Measurements from ENCODE around the gene POFUT1. TPM values are rescaled to one million over a fixed set of nuclear protein-coding genes. Genes with fewer than 3 reads are reported as not detected.

Gene POFUT1
- total and polyA plus RNA-seq, 2 of the 8 experiments (the other 6 are each of a cell fraction or from before 2014, with no cell fraction given): 19.4 to 24.4 TPM

- Histone ChIP-seq H3K36me3 (ENCODE audit: control insufficient read depth in 2 of 4, insufficient read depth in 4 of 4, low read length in 3 of 4) (peaks cover 10 to 23% (median 18%) of the 10 kb centered on the region in 4 experiments), H2BK5ac (ENCODE audit: low read depth, low read length) (no peak overlapping the region), H3K9me3 (ENCODE audit: insufficient read depth in 2 of 2, low read depth in 1 of 2, low read length in 1 of 2) (no peaks in the 10 kb centered on the region), H3K4me2 (ENCODE audit: insufficient read depth in 1 of 2, low read depth in 2 of 2, low read length in 2 of 2) (peak overlapping the region; percentile 83 to 98), H3K9ac (replicated peaks in 1 of 4; ENCODE audit: extremely low read depth in 1 of 4, low read depth in 3 of 4, low read length in 3 of 4) (peak overlapping the region; percentile 78 to 100 (median 93); a peak in 6 of 7 replicates), H3K56ac (replicated peaks; ENCODE audit: insufficient read length, low read depth, low read length) (no peak overlapping the region), H3K27me3 (replicated peaks in 1 of 4; ENCODE audit: control insufficient read depth in 3 of 4, extremely low read depth in 1 of 4, insufficient read depth in 3 of 4, low read length in 3 of 4) (no peaks in the 10 kb centered on the region; a peak in 2 of 7 replicates), H3K23me2 (ENCODE audit: low read depth, low read length) (peaks cover 11% of the 10 kb centered on the region; the same call in 1 of the 2 replicates), H3K14ac (ENCODE audit: insufficient read length) (no peak overlapping the region), H2BK20ac (ENCODE audit: low read length) (no peak overlapping the region), H2BK12ac (ENCODE audit: low read depth, low read length) (no peak overlapping the region), H2AFZ (ENCODE audit: low read length) (no peak overlapping the region), H2BK15ac (ENCODE audit: low read length) (no peak overlapping the region), H4K20me1 (replicated peaks in 1 of 2; ENCODE audit: control insufficient read depth in 1 of 2, insufficient read depth in 2 of 2, low read length in 2 of 2) (peaks cover 6 to 22% of the 10 kb centered on the region in 2 experiments), H2AK5ac (ENCODE audit: low read depth, low read length) (no peak overlapping the region), H3K4me1 (replicated peaks in 1 of 4; ENCODE audit: control insufficient read depth in 3 of 4, insufficient read depth in 4 of 4, low read length in 3 of 4) (peaks cover 0 to 25% (median 20%) of the 10 kb centered on the region in 4 experiments; a peak in 5 of 7 replicates), H3K18ac (ENCODE audit: extremely low read depth, low read length) (no peak overlapping the region), H3K4ac (replicated peaks; ENCODE audit: insufficient read length, low read depth, low read length) (no peak overlapping the region), H3K4me3 (ENCODE audit: extremely low read depth in 1 of 4, insufficient read depth in 2 of 4, low read depth in 3 of 4, low read length in 4 of 4) (peak overlapping the region; percentile 53 to 99 (median 95); a peak in 7 of 8 replicates), H4K8ac (ENCODE audit: extremely low read depth, insufficient read depth, low read length) (no peak overlapping the region), H4K5ac (ENCODE audit: insufficient read length, low read depth, low read length) (no peak overlapping the region), H3K79me2 (ENCODE audit: control insufficient read depth in 1 of 2, insufficient read depth in 2 of 2, low read length in 2 of 2) (peaks cover 19 to 81% of the 10 kb centered on the region in 2 experiments), H4K91ac (replicated peaks; ENCODE audit: insufficient read length, low read length) (no peak overlapping the region), H3K79me1 (ENCODE audit: low read depth, low read length) (peaks cover 18% of the 10 kb centered on the region), H3K23ac (ENCODE audit: insufficient read length) (no peak overlapping the region), H3K27ac (ENCODE audit: low read depth, low read length) (no peak overlapping the region), H2BK120ac (replicated peaks; ENCODE audit: low read depth, low read length) (no peak overlapping the region)
- no peak for TF ChIP-seq SP1 (IDR thresholded peaks at IDR 0.05; ENCODE audit: low read depth, low read length)
- TF ChIP-seq SAP30 (IDR thresholded peaks at IDR 0.05; ENCODE audit: insufficient read depth, insufficient replicate concordance, low read length): peak; percentile 17
- FAIRE-seq (no peak), DNase-seq (ENCODE audit: low read depth in 1 of 2, low spot score in 2 of 2) (no peak)
- ChIA-PET CTCF (ENCODE audit: partially characterized antibody) (interaction anchor here (1.1 kb wide), 1 partner anchor 14 kb away, joined by 4 read pairs; no protein-coding TSS in a partner anchor), POLR2A (ENCODE audit: partially characterized antibody) (interaction anchor here (0.6 to 8.7 kb wide), 8 partner anchors 10 to 640 kb away, joined by 3 to 77 read pairs (median 4); no protein-coding TSS in a partner anchor)
- WGBS, 2 experiments (ENCODE audit: extremely low coverage in 1 of 2, insufficient coverage in 1 of 2, insufficient read length in 1 of 2, insufficient replicate concordance in 2 of 2, low coverage in 1 of 2, low lambda C conversion rate in 2 of 2, missing lambda C conversion rate in 1 of 2): 70% methylated on average over 8 of the region's 8 CpGs; no CpG with 5 or more reads in 1 of the 2 experiments
These were observed 1.6 kb upstream of the POFUT1 start for GRCh38 chr20:32205843-32206759.
